Measurements from ENCODE around the gene MYO3A.

Gene MYO3A

GRCh38 chr10:26213157-26213800 lies 279.2 kb downstream of the MYO3A start:
- Histone ChIP-seq H3K4me1 (ENCODE audit: insufficient read depth, insufficient read length) (peaks cover 11% of the 10 kb centered on the region), H3K4me3 (ENCODE audit: insufficient read length, low read depth) (no peak overlapping the region), H3K36me3 (ENCODE audit: insufficient read depth, insufficient read length, low read length) (no peaks in the 10 kb centered on the region), H3K27me3 (ENCODE audit: insufficient read depth, insufficient read length) (peaks cover 99% of the 10 kb centered on the region), H3K9me3 (ENCODE audit: insufficient read depth, low read length) (no peaks in the 10 kb centered on the region), H3K9ac (ENCODE audit: insufficient read length, low read depth) (no peak overlapping the region)
- TF ChIP-seq SUZ12 (IDR thresholded peaks at IDR 0.05; ENCODE audit: extremely low read depth, insufficient read depth, insufficient read length), result no peak
- DNase-seq (ENCODE audit: low read depth, low spot score), result no peak

- Histone ChIP-seq H3K9ac (ENCODE audit: insufficient read length, low read depth) (no peak overlapping the region), H3K4me3 (ENCODE audit: insufficient read length, low read depth) (no peak overlapping the region), H3K27me3 (ENCODE audit: insufficient read depth, insufficient read length) (peaks cover 99% of the 10 kb centered on the region), H3K36me3 (ENCODE audit: insufficient read depth, insufficient read length, low read length) (no peaks in the 10 kb centered on the region), H3K4me1 (ENCODE audit: insufficient read depth, insufficient read length) (peaks cover 11% of the 10 kb centered on the region), H3K9me3 (ENCODE audit: insufficient read depth, low read length) (no peaks in the 10 kb centered on the region)
- TF ChIP-seq SUZ12 (IDR thresholded peaks at IDR 0.05; ENCODE audit: extremely low read depth, insufficient read depth, insufficient read length), result no peak
- TF ChIP-seq ZNF274 (IDR thresholded peaks at IDR 0.05; ENCODE audit: low read depth, low read length), result no peak
- no peak for TF ChIP-seq YY1 (IDR thresholded peaks at IDR 0.05; ENCODE audit: insufficient read depth, insufficient read length)
- DNase-seq (ENCODE audit: low read depth, low spot score), result peak; percentile 94
Observed at GRCh38 chr10:26214004-26214403, 280.0 kb downstream of the MYO3A start.

DNA sequence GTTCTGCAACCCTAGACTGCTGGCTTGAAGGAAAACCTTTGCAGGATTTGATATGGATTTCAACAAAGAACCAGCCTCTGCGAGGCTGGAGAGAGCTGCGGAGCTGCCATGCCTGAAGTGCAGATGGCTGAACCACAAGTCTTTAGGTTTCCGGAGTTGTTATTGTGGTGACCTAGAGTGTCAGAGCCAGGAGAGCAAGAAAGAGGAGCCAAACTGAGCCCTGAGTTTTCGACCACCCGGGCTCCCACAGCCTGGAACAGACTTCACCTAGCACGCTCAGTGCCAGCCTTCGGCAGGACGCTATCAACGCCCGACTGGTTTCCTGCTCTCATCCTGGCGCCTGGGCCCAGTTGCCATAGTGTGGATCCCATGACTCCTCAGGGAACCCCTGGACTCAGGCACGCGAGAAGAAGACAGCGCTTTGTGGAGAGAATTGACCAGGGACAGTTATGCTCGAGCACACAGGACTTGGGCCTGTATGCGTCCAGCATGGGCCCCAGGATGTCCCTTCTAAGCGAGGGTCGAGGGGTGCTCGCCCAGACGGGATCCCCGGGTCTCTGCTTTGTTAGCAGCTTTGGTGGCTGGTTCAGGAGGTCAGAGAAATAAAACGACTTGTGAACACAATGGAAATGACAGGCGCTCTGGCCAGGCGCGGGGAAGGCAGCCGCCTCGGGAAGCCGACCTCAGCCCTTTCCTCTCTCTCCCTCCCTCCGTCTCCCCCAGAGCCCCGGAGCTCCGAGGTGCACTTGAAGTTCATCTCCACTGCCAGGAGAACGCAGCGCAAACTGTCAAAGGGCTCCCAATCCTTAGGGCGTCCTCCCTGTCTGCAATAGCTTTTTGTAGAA lies 280.7 kb downstream of the MYO3A start:
- peak overlapping the region; percentile 77 for H3K9ac ChIP-seq (ENCODE audit: insufficient read length, low read depth)
- no peaks in the 10 kb centered on the region for H3K9me3 ChIP-seq (ENCODE audit: insufficient read depth, low read length)
- TF ChIP-seq SUZ12 (IDR thresholded peaks at IDR 0.05; ENCODE audit: extremely low read depth, insufficient read depth, insufficient read length), result no peak
- H3K27me3 ChIP-seq (ENCODE audit: insufficient read depth, insufficient read length), result peaks cover 99% of the 10 kb centered on the region
- peaks cover 11% of the 10 kb centered on the region for H3K4me1 ChIP-seq (ENCODE audit: insufficient read depth, insufficient read length)
- no peaks in the 10 kb centered on the region for H3K36me3 ChIP-seq (ENCODE audit: insufficient read depth, insufficient read length, low read length)
- DNase-seq (ENCODE audit: low read depth, low spot score), result no peak
- peak overlapping the region; percentile 40 for H3K4me3 ChIP-seq (ENCODE audit: insufficient read length, low read depth)

- Histone ChIP-seq H3K4me3 (ENCODE audit: insufficient read length, low read depth) (peak overlapping the region; percentile 40), H3K36me3 (ENCODE audit: insufficient read depth, insufficient read length, low read length) (no peaks in the 10 kb centered on the region), H3K4me1 (ENCODE audit: insufficient read depth, insufficient read length) (peaks cover 11% of the 10 kb centered on the region), H3K9me3 (ENCODE audit: insufficient read depth, low read length) (no peaks in the 10 kb centered on the region), H3K27me3 (ENCODE audit: insufficient read depth, insufficient read length) (peaks cover 99% of the 10 kb centered on the region), H3K9ac (ENCODE audit: insufficient read length, low read depth) (peak overlapping the region; percentile 77)
- TF ChIP-seq YY1 (IDR thresholded peaks at IDR 0.05; ENCODE audit: insufficient read depth, insufficient read length) (no peak), ZNF274 (IDR thresholded peaks at IDR 0.05; ENCODE audit: low read depth, low read length) (no peak), SUZ12 (IDR thresholded peaks at IDR 0.05; ENCODE audit: extremely low read depth, insufficient read depth, insufficient read length) (no peak)
- no peak for DNase-seq (ENCODE audit: low read depth, low spot score)
Observed at GRCh38 chr10:26215396-26215934, 281.4 kb downstream of the MYO3A start.

GRCh38 chr10:26215935-26216584 lies 282.0 kb downstream of the MYO3A start:
- Histone ChIP-seq H3K27me3 (ENCODE audit: insufficient read depth, insufficient read length) (peaks cover 99% of the 10 kb centered on the region), H3K9ac (ENCODE audit: insufficient read length, low read depth) (peak overlapping the region; percentile 77)
- DNase-seq (ENCODE audit: low read depth, low spot score), result no peak

GRCh38 chr10:26216585-26217395 lies 282.8 kb downstream of the MYO3A start, which contains the start of gene GAD2:
Gene GAD2 (plus strand): TSS chr10:26216774. CDS start chr10:26216810, 36 bp downstream.
- Histone ChIP-seq H3K9ac (ENCODE audit: insufficient read length, low read depth) (peak within 1 kb of the TSS; percentile 77), H3K4me1 (ENCODE audit: insufficient read depth, insufficient read length) (peaks cover 14% of the 10 kb centered on the region), H3K36me3 (ENCODE audit: insufficient read depth, insufficient read length, low read length) (no peaks in the 10 kb centered on the region), H3K27me3 (ENCODE audit: insufficient read depth, insufficient read length) (peaks cover 99% of the 10 kb centered on the region), H3K4me3 (ENCODE audit: insufficient read length, low read depth) (peak within 1 kb of the TSS; percentile 40), H3K9me3 (ENCODE audit: insufficient read depth, low read length) (no peaks in the 10 kb centered on the region)
- DNase-seq (ENCODE audit: low read depth, low spot score), result no peak
- TF ChIP-seq ZNF274 (IDR thresholded peaks at IDR 0.05; ENCODE audit: low read depth, low read length) (no peak), SUZ12 (IDR thresholded peaks at IDR 0.05; ENCODE audit: extremely low read depth, insufficient read depth, insufficient read length) (peak; percentile 17)

More at GRCh38 chr10:26215935-26216584, 282.0 kb downstream of the MYO3A start:
- Histone ChIP-seq H3K4me1 (ENCODE audit: insufficient read depth, insufficient read length) (peaks cover 11% of the 10 kb centered on the region), H3K9me3 (ENCODE audit: insufficient read depth, low read length) (no peaks in the 10 kb centered on the region), H3K36me3 (ENCODE audit: insufficient read depth, insufficient read length, low read length) (no peaks in the 10 kb centered on the region), H3K4me3 (ENCODE audit: insufficient read length, low read depth) (peak overlapping the region; percentile 40)
- TF ChIP-seq ZNF274 (IDR thresholded peaks at IDR 0.05; ENCODE audit: low read depth, low read length), result no peak
- peak; percentile 8 for TF ChIP-seq SUZ12 (IDR thresholded peaks at IDR 0.05; ENCODE audit: extremely low read depth, insufficient read depth, insufficient read length)
- TF ChIP-seq YY1 (IDR thresholded peaks at IDR 0.05; ENCODE audit: insufficient read depth, insufficient read length), result no peak

All from NT2/D1 (cell line).